Measurements from ENCODE around the gene HOXC11. TPM values are rescaled to one million over a fixed set of nuclear protein-coding genes. Genes with fewer than 3 reads are reported as not detected.
A peak's percentile ranks its signal among the peaks of the same experiment; 100 is the strongest.

The HOXC11 gene
- not detected for total RNA-seq

- H3K36me3 Mint-ChIP-seq (ENCODE audit: insufficient read depth), result no peaks in the 10 kb centered on the region
- H3K9me3 Mint-ChIP-seq, result peaks cover 6% of the 10 kb centered on the region
- no peak for ATAC-seq
- H3K27me3 Mint-ChIP-seq (ENCODE audit: low read depth), result peaks cover 91% of the 10 kb centered on the region
- peak within 1 kb of the TSS; percentile 49 for H3K4me3 Mint-ChIP-seq
- DNase-seq, result no peak
- H3K4me1 Mint-ChIP-seq (ENCODE audit: low read depth), result peaks cover 16% of the 10 kb centered on the region
These were observed at the start of gene HOXC11 for GRCh38 chr12:53972722-53973235. Gene HOXC11 (plus strand): TSS chr12:53973126. CDS start chr12:53973242, 116 bp downstream.

GRCh38 chr12:53924521-53925405 lies 48.2 kb upstream of the HOXC11 start:
- H3K9me3 Mint-ChIP-seq, result no peaks in the 10 kb centered on the region
- no peak for DNase-seq
- H3K4me1 Mint-ChIP-seq (ENCODE audit: low read depth), result no peaks in the 10 kb centered on the region
- H3K4me3 Mint-ChIP-seq, result no peak overlapping the region
- no peaks in the 10 kb centered on the region for H3K36me3 Mint-ChIP-seq (ENCODE audit: insufficient read depth)
- no peak for ATAC-seq
- H3K27me3 Mint-ChIP-seq (ENCODE audit: low read depth), result peaks cover 83% of the 10 kb centered on the region

DNA sequence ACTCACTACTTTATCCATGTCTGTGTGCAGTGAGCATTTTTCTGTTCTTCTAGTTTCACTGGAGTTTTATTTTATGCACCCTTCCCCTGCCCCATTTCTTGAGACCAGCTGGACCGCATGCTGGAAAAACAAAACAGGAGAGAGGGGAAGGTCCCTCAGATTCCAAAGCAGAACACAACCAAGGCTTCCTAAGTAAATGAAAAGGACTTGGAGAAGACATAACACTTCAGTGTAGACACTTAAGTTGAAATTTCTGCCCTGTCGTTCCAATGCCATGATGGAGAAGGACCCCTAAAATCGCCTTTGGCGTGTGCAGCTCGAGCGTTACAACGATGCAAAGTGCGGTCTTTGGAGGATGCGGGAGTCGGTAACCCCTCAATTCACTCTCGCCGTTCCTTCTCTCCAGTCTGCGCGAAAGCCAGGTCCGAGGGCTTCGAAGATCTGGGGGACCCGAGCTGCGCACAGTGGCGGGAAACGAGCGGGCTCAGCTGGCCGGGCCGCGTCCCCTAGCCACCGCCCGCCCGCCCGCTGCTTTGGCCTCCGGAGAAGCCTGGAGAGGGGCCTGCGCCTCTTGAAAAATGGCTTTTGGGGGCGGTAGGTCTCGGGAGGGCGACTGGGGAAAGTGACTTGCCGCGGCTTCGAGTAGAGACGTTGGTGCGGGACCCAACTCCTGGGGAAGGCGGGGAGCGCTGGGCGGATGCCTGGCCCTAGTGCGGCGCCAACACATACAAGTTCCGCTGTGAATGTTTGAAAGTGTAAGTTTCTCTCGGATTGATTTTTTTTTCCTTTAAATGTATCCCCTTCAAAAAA lies 45.5 kb upstream of the HOXC11 start:
- DNase-seq (no peak), ATAC-seq (no peak)
- no peaks in the 10 kb centered on the region for H3K4me1 Mint-ChIP-seq (ENCODE audit: low read depth)
- no peaks in the 10 kb centered on the region for H3K36me3 Mint-ChIP-seq (ENCODE audit: insufficient read depth)
- peaks cover 89% of the 10 kb centered on the region for H3K27me3 Mint-ChIP-seq (ENCODE audit: low read depth)
- H3K9me3 Mint-ChIP-seq, result peaks cover 4% of the 10 kb centered on the region
- no peak overlapping the region for H3K4me3 Mint-ChIP-seq

- H3K36me3 Mint-ChIP-seq (ENCODE audit: insufficient read depth), result no peaks in the 10 kb centered on the region
- peaks cover 90% of the 10 kb centered on the region for H3K27me3 Mint-ChIP-seq (ENCODE audit: low read depth)
- no peaks in the 10 kb centered on the region for H3K4me1 Mint-ChIP-seq (ENCODE audit: low read depth)
- no peak overlapping the region for H3K4me3 Mint-ChIP-seq
- ATAC-seq, result no peak
- H3K9me3 Mint-ChIP-seq, result peaks cover 4% of the 10 kb centered on the region
- DNase-seq, result no peak
These were observed 44.7 kb upstream of the HOXC11 start for GRCh38 chr12:53928054-53928835.

DNA sequence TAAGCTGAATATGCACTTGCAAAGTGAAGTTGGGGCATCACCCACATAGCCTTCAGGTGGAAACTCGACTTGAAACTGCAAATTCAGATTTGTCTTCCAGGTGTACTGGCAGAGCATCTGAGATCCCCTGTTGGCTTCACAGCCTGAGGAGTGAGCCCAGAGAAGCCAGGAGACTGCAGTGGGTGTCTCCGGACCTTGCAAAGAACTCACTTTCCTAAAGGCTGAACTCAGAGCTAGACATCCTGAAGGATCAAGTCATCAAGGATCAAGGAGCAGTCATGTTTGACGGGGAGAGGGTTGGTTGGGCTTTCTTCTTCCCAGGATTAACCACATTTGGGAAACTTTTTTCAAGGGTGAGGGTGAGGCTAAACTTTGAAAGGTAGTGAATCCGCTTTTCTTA lies 43.4 kb upstream of the HOXC11 start:
- no peak for ATAC-seq
- peaks cover 4% of the 10 kb centered on the region for H3K9me3 Mint-ChIP-seq
- H3K4me3 Mint-ChIP-seq, result no peak overlapping the region

GRCh38 chr12:53930591-53931255 lies 42.2 kb upstream of the HOXC11 start:
- Mint-ChIP-seq H3K27me3 (ENCODE audit: low read depth) (peaks cover 90% of the 10 kb centered on the region), H3K4me3 (no peak overlapping the region), H3K4me1 (ENCODE audit: low read depth) (peaks cover 6% of the 10 kb centered on the region), H3K9me3 (peaks cover 4% of the 10 kb centered on the region), H3K36me3 (ENCODE audit: insufficient read depth) (no peaks in the 10 kb centered on the region)
- no peak for DNase-seq
- no peak for ATAC-seq

More for the DNA sequence above, 43.4 kb upstream of the HOXC11 start:
- peaks cover 90% of the 10 kb centered on the region for H3K27me3 Mint-ChIP-seq (ENCODE audit: low read depth)
- no peak for DNase-seq
- no peaks in the 10 kb centered on the region for H3K36me3 Mint-ChIP-seq (ENCODE audit: insufficient read depth)
- no peaks in the 10 kb centered on the region for H3K4me1 Mint-ChIP-seq (ENCODE audit: low read depth)

- H3K9me3 Mint-ChIP-seq, result peaks cover 4% of the 10 kb centered on the region
- no peaks in the 10 kb centered on the region for H3K36me3 Mint-ChIP-seq (ENCODE audit: insufficient read depth)
- H3K4me1 Mint-ChIP-seq (ENCODE audit: low read depth), result peaks cover 11% of the 10 kb centered on the region
- H3K27me3 Mint-ChIP-seq (ENCODE audit: low read depth), result peaks cover 91% of the 10 kb centered on the region
- no peak for ATAC-seq
- DNase-seq, result no peak
- no peak overlapping the region for H3K4me3 Mint-ChIP-seq
These were observed 40.9 kb upstream of the HOXC11 start for GRCh38 chr12:53931844-53932581.

GRCh38 chr12:53932915-53933314 lies 40.0 kb upstream of the HOXC11 start:
- Mint-ChIP-seq H3K9me3 (peaks cover 4% of the 10 kb centered on the region), H3K27me3 (ENCODE audit: low read depth) (peaks cover 92% of the 10 kb centered on the region), H3K4me1 (ENCODE audit: low read depth) (peaks cover 11% of the 10 kb centered on the region), H3K4me3 (no peak overlapping the region), H3K36me3 (ENCODE audit: insufficient read depth) (no peaks in the 10 kb centered on the region)
- ATAC-seq, result no peak
- no peak for DNase-seq

DNA sequence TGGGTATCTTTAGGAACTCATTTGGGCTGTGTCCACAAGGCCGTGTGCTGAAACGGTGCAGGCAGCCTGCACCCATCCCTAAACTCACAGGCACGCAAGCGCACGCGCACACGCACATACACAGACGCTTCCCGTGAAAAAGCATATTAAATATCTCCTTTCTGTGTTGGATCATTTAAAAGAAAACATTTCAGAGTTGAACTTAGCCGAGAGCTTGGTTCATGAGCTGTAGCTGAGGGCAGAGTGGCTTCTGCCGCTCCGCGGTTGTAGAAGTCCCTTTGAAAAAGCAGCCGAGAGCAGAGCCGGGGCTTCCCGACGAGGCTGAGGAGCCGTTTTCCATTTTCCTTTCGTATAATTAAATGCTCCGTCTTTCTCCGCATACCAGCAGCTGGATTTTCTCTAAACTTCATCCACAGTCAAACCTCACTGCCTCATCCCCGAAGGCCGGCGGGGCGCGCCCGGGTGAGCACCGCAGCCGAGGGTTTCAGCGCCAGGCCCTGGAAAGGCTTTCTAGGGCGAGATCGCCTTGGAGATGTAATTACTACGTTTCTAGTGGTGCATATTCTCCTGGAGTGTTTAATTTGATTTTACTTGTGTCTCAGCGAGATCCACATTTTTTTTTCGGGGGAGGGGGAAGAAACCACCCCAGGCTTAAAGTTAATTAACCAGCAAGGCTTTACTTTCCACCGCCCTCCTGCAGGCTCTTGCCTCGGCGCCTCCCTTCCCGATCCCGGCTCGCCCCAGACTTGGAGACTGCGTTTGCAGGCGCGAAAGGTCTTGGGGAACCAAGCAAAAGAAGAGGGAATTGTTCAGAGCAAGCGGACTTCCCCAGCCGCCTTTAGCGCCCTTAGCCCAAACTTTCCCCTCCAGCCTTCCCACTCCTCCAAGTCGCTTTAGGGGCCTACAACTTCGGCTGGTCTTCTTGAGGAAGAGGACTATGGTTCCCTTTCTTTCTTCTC lies 37.3 kb upstream of the HOXC11 start:
- H3K4me3 Mint-ChIP-seq, result no peak overlapping the region

GRCh38 chr12:53937099-53937498 lies 35.8 kb upstream of the HOXC11 start:
- ATAC-seq (no peak), DNase-seq (no peak)
- H3K27me3 Mint-ChIP-seq (ENCODE audit: low read depth), result peaks cover 89% of the 10 kb centered on the region
- peaks cover 12% of the 10 kb centered on the region for H3K4me1 Mint-ChIP-seq (ENCODE audit: low read depth)
- H3K9me3 Mint-ChIP-seq, result no peaks in the 10 kb centered on the region
- no peaks in the 10 kb centered on the region for H3K36me3 Mint-ChIP-seq (ENCODE audit: insufficient read depth)
- no peak overlapping the region for H3K4me3 Mint-ChIP-seq

More for the DNA sequence above, 37.3 kb upstream of the HOXC11 start:
- H3K4me1 Mint-ChIP-seq (ENCODE audit: low read depth), result peaks cover 12% of the 10 kb centered on the region
- H3K27me3 Mint-ChIP-seq (ENCODE audit: low read depth), result peaks cover 87% of the 10 kb centered on the region
- DNase-seq, result no peak
- no peaks in the 10 kb centered on the region for H3K9me3 Mint-ChIP-seq
- ATAC-seq, result no peak
- no peaks in the 10 kb centered on the region for H3K36me3 Mint-ChIP-seq (ENCODE audit: insufficient read depth)

- no peaks in the 10 kb centered on the region for H3K9me3 Mint-ChIP-seq
- no peak for DNase-seq
- H3K36me3 Mint-ChIP-seq (ENCODE audit: insufficient read depth), result no peaks in the 10 kb centered on the region
These were observed 35.2 kb upstream of the HOXC11 start for GRCh38 chr12:53937596-53938325.

More at GRCh38 chr12:53937596-53938325, 35.2 kb upstream of the HOXC11 start:
- H3K27me3 Mint-ChIP-seq (ENCODE audit: low read depth), result peaks cover 89% of the 10 kb centered on the region
- H3K4me1 Mint-ChIP-seq (ENCODE audit: low read depth), result peaks cover 12% of the 10 kb centered on the region
- no peak overlapping the region for H3K4me3 Mint-ChIP-seq
- ATAC-seq, result no peak
